OCI-LY7 (cell line): ENCODE results near the gene SPATS1. TPM values are rescaled to one million over a fixed set of nuclear protein-coding genes. Genes with fewer than 3 reads are reported as not detected.

Experiments
- BruUV-seq: library from RNA; stranded (reverse); fragments of 400-500 nt; replicated peaks from 2 replicates; lab custom pipeline; 2021; lab: Mats Ljungman, UMichigan
- CTCF ChIA-PET: fragments of 300-600 bp; sonication (Branson Sonifier 250); formaldehyde crosslinking; loops from one replicate; lab custom pipeline; 2022; ENCODE audit warnings: antibody characterized with exemption; ENCODE audit not compliant: unreplicated experiment; lab: Charles Lee
- POLR2A ChIA-PET: fragments of 300-600 bp; sonication (Branson Sonifier 250); formaldehyde crosslinking; loops from one replicate; lab custom pipeline; 2022; ENCODE audit warnings: antibody characterized with exemption; lab: Charles Lee
- DNase-seq: peaks from one replicate; pipeline ENCODE4 v3.0.0-alpha.2; 2015; ENCODE audit warnings: low spot score
- H2AFZ ChIP-seq: fragments of 200-600 bp; sonication (generic), shearing (Covaris generic); 2 replicates; pipeline ENCODE4 v1.6.1; 2014; ENCODE audit warnings: mild to moderate bottlenecking, antibody characterized with exemption, low read length, moderate library complexity
- H3K27ac ChIP-seq: fragments of 200-600 bp; sonication (generic); 2 replicates; pipeline ENCODE4 v1.5.1; 2014; ENCODE audit warnings: mixed run types, low read depth, mild to moderate bottlenecking, moderate library complexity, low read length, inconsistent platforms; ENCODE audit not compliant: poor library complexity, severe bottlenecking
- H3K36me3 ChIP-seq: fragments of 200-600 bp; sonication (generic); 2 replicates; pipeline ENCODE4 v1.6.1; 2014; ENCODE audit warnings: mild to moderate bottlenecking, antibody characterized with exemption, low read length, moderate library complexity, mixed read lengths; ENCODE audit not compliant: insufficient read depth
- H3K4me1 ChIP-seq: fragments of 200-600 bp; sonication (generic); 2 replicates; pipeline ENCODE4 v1.5.1; 2014; ENCODE audit warnings: mild to moderate bottlenecking, low read length; ENCODE audit not compliant: insufficient read depth, poor library complexity, severe bottlenecking
- H3K4me2 ChIP-seq: fragments of 200-600 bp; sonication (generic); 2 replicates; pipeline ENCODE4 v1.6.1; 2014; ENCODE audit warnings: mild to moderate bottlenecking, low read length
- H3K4me3 ChIP-seq: fragments of 200-600 bp; sonication (generic); 2 replicates; pipeline ENCODE4 v1.5.1; 2014; ENCODE audit warnings: mild to moderate bottlenecking, low read depth, low read length; ENCODE audit not compliant: poor library complexity, severe bottlenecking
- H3K79me2 ChIP-seq: fragments of 200-600 bp; sonication (generic); 2 replicates; pipeline ENCODE4 v1.6.1; 2016; ENCODE audit warnings: low read depth, mild to moderate bottlenecking, low read length, moderate library complexity, mixed read lengths; ENCODE audit not compliant: insufficient read depth
- H3K9me2 ChIP-seq: fragments of 200-600 bp; sonication (generic); 2 replicates; pipeline ENCODE4 v1.6.1; 2016; ENCODE audit warnings: mild to moderate bottlenecking, low read length, mixed read lengths; ENCODE audit not compliant: insufficient read depth
- H3K9me3 ChIP-seq: fragments of 200-600 bp; sonication (generic); 2 replicates; pipeline ENCODE4 v1.6.1; 2014; ENCODE audit warnings: mild to moderate bottlenecking, mixed run types, low read length, mixed read lengths
- H4K20me1 ChIP-seq: fragments of 200-600 bp; sonication (generic); 2 replicates; pipeline ENCODE4 v1.6.1; 2014; ENCODE audit warnings: mild to moderate bottlenecking, antibody characterized with exemption, low read length, moderate library complexity, mixed read lengths; ENCODE audit not compliant: insufficient read depth
- EZH2phosphoT487 ChIP-seq: fragments of 200-600 bp; sonication (generic); IDR thresholded peaks from 2 replicates; pipeline ENCODE4 v1.6.1; 2018; ENCODE audit warnings: low read depth, borderline replicate concordance, mild to moderate bottlenecking, mixed run types, antibody characterized with exemption, low read length, moderate library complexity, mixed read lengths
- intact Hi-C: fragments of 100-400 bp; cut with micrococcal nuclease; formaldehyde crosslinking; loops from one replicate; pipeline ENCODE4 v1.10.0; 2022; ENCODE audit not compliant: unreplicated experiment
- total RNA-seq, 2 experiments: library from RNA; depleted of rRNA in 1 of 2; stranded (reverse); fragments of >200 nt in 1 of 2; shearing (Covaris generic) in 1 of 2; gene quantifications; 2 replicates each; pipeline ENCODE4 v1.2.3, GENCODE V29; 2014 to 2022
- TF ChIP-seq, protein P1 (sequence below): fragments of 200-600 bp; sonication (generic); conservative IDR thresholded peaks from 2 replicates; pipeline ENCODE4 v1.5.1; 2014; ENCODE audit warnings: mild to moderate bottlenecking, antibody characterized with exemption, low read length, moderate library complexity, mixed read lengths

SPATS1 gene
- total RNA-seq, 2 experiments from 2014 or later: not detected

- H3K79me2 ChIP-seq: no peaks in the 10 kb centered on the region
- H3K27ac ChIP-seq: no peak overlapping the region
- H2AFZ ChIP-seq: no peak overlapping the region
- TF ChIP-seq EZH2phosphoT487: no peak
- TF ChIP-seq, protein P1, sequence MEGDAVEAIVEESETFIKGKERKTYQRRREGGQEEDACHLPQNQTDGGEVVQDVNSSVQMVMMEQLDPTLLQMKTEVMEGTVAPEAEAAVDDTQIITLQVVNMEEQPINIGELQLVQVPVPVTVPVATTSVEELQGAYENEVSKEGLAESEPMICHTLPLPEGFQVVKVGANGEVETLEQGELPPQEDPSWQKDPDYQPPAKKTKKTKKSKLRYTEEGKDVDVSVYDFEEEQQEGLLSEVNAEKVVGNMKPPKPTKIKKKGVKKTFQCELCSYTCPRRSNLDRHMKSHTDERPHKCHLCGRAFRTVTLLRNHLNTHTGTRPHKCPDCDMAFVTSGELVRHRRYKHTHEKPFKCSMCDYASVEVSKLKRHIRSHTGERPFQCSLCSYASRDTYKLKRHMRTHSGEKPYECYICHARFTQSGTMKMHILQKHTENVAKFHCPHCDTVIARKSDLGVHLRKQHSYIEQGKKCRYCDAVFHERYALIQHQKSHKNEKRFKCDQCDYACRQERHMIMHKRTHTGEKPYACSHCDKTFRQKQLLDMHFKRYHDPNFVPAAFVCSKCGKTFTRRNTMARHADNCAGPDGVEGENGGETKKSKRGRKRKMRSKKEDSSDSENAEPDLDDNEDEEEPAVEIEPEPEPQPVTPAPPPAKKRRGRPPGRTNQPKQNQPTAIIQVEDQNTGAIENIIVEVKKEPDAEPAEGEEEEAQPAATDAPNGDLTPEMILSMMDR: no peak
- CTCF ChIA-PET: no interaction called here
- H3K9me3 ChIP-seq: no peaks in the 10 kb centered on the region
- no peaks in the 10 kb centered on the region for H3K9me2 ChIP-seq
- H3K4me3 ChIP-seq: no peak overlapping the region
- intact Hi-C loops: no loop called here
- POLR2A ChIA-PET: interaction anchor here (0.8 kb wide), 1 partner anchor 14 kb away, joined by 3 read pairs; no protein-coding TSS in a partner anchor
- no TSS peak for BruUV-seq
- DNase-seq: no peak
- H4K20me1 ChIP-seq: no peaks in the 10 kb centered on the region
- H3K4me1 ChIP-seq: no peaks in the 10 kb centered on the region
- H3K36me3 ChIP-seq: no peaks in the 10 kb centered on the region
- no peak overlapping the region for H3K4me2 ChIP-seq
These were observed 12.6 kb upstream of the SPATS1 start for GRCh38 chr6:44329858-44330257.

GRCh38 chr6:44332585-44332984 is 9.9 kb upstream of the SPATS1 start:
- intact Hi-C loops: no loop called here
- Histone ChIP-seq H3K27ac (no peak overlapping the region), H3K9me2 (no peaks in the 10 kb centered on the region), H3K4me2 (no peak overlapping the region), H3K36me3 (no peaks in the 10 kb centered on the region), H3K79me2 (no peaks in the 10 kb centered on the region), H3K4me3 (no peak overlapping the region), H3K4me1 (no peaks in the 10 kb centered on the region), H3K9me3 (no peaks in the 10 kb centered on the region), H4K20me1 (no peaks in the 10 kb centered on the region), H2AFZ (no peak overlapping the region)
- no peak for TF ChIP-seq EZH2phosphoT487
- TF ChIP-seq, protein P1: no peak
- ChIA-PET POLR2A (interaction anchor here (1.0 to 1.1 kb wide), 2 partner anchors 11 to 23 kb away, joined by 3 to 6 read pairs; no protein-coding TSS in a partner anchor), CTCF (no interaction called here)
- DNase-seq: no peak
- BruUV-seq: no TSS peak

- ChIA-PET POLR2A (interaction anchor here (1.0 kb wide), 1 partner anchor 24 kb away, joined by 3 read pairs; no protein-coding TSS in a partner anchor), CTCF (no interaction called here)
- Histone ChIP-seq H3K4me3 (no peak overlapping the region), H3K9me2 (no peaks in the 10 kb centered on the region), H3K4me2 (no peak overlapping the region), H3K36me3 (no peaks in the 10 kb centered on the region), H2AFZ (no peak overlapping the region), H3K9me3 (no peaks in the 10 kb centered on the region), H4K20me1 (no peaks in the 10 kb centered on the region), H3K27ac (no peak overlapping the region), H3K79me2 (no peaks in the 10 kb centered on the region), H3K4me1 (no peaks in the 10 kb centered on the region)
- intact Hi-C loops: no loop called here
- no TSS peak for BruUV-seq
- TF ChIP-seq, protein P1: no peak
- no peak for TF ChIP-seq EZH2phosphoT487
- DNase-seq: no peak
These were observed 9.1 kb upstream of the SPATS1 start for GRCh38 chr6:44333273-44333919.
